ENCODE results near the gene AFF2.
A peak's percentile ranks its signal among the peaks of the same experiment; 100 is the strongest.

Gene AFF2

DNA sequence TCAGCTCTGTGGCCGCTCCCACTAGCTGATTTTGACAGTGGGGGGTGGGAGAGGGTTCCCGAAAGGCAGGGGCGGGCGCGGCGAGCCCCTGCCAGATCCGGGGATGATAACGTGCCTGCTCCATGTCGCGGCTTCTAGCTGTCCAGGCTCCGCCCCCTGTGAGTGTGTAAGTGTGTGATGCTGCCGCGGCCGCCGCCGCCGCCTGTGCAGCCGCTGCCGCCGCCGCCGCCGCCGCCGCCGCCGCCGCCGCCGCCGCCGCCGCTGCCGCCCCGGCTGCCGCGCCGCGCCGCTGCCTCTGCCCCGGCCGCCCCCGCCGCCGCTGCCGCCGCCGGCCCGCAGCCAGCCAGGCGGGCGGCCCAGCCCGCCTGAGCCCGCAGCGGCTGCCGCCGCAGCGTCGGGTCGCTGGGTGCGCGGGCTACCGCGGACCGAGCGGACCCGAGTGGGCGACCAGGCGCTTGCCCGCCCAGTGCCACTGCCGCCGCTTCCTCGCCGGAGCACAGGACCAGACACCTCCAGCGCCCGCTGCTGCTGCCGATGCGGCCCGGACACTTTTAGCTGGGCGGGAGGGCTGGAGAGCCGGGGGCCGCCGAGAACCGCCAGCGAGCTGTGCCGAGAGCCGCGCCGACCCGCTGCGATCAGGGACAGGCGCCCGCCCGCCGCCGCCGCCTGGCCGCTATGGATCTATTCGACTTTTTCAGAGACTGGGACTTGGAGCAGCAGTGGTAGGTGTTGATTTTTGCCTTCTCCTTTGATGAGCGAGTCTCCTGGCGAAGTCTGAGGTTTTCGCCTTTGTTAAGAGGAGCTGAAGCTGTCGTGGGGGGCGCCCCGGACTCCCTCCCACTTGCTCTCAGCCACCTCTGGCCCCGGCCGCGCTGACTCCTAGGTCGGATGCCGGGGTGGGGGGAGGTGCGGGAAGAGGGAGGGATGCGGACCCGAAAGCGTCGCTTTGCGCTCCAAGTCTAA, at the start of gene AFF2:
Gene AFF2 (plus strand): TSS at position 195 of the 963 bp plus-strand sequence. CDS start 481 bp downstream, at position 676.
- peak; percentile 59 to 82 for DNase-seq (ENCODE audit: low spot score in 2 of 2)
- H3K4me1 ChIP-seq, result peaks cover 24% of the 10 kb centered on the region
- H3K9me3 ChIP-seq, result no peaks in the 10 kb centered on the region; the same call in 1 of the 2 replicates
- H3K36me3 ChIP-seq (replicated peaks), result no peaks in the 10 kb centered on the region
- no peaks in the 10 kb centered on the region for H3K27me3 ChIP-seq (ENCODE audit: low read depth)
- H3K4me3 ChIP-seq, result peak within 1 kb of the TSS; percentile 69
- in situ Hi-C loops (cut with MboI; ENCODE audit: low sequenced_read_pairs), result no loop called here

- Histone ChIP-seq H3K4me3 (no peak overlapping the region), H3K4me1 (peaks cover 11% of the 10 kb centered on the region), H3K27me3 (ENCODE audit: low read depth) (no peaks in the 10 kb centered on the region), H3K9me3 (no peaks in the 10 kb centered on the region), H3K36me3 (replicated peaks) (no peaks in the 10 kb centered on the region)
- DNase-seq (ENCODE audit: low spot score in 2 of 2), result peak; percentile 15 to 46
- in situ Hi-C loops (cut with MboI; ENCODE audit: low sequenced_read_pairs), result no loop called here
These were observed 43.1 kb upstream of the AFF2 start for GRCh38 chrX:148457279-148457678.

GRCh38 chrX:148459343-148459742, 41.1 kb upstream of the AFF2 start:
- no peak for DNase-seq (ENCODE audit: low spot score in 2 of 2)
- Histone ChIP-seq H3K9me3 (no peaks in the 10 kb centered on the region), H3K4me3 (no peak overlapping the region), H3K36me3 (replicated peaks) (no peaks in the 10 kb centered on the region), H3K27me3 (ENCODE audit: low read depth) (no peaks in the 10 kb centered on the region), H3K4me1 (peaks cover 11% of the 10 kb centered on the region)
- in situ Hi-C loops (cut with MboI; ENCODE audit: low sequenced_read_pairs), result no loop called here

DNA sequence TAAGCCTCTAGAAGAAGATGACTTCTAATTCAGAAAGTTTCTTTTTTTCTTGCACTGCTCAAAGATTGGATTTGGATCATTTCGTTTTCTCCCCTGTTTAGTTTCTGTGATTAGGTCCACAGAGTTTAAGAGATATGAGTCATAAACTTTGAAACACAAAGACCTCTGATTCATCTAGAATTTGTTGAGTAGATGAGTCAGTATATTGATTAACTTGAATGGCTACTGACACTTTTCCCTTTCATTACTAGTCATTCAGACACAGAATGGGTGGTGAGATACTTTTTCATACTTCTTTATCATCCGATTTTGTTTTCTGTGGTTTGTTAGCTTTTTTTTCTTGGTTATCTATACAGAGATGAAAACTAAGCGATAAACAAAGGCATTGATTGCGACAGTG, 34.1 kb upstream of the AFF2 start:
- H3K4me1 ChIP-seq, result no peaks in the 10 kb centered on the region
- in situ Hi-C loops (cut with MboI; ENCODE audit: low sequenced_read_pairs), result no loop called here
- H3K9me3 ChIP-seq, result no peaks in the 10 kb centered on the region
- H3K4me3 ChIP-seq, result no peak overlapping the region
- H3K36me3 ChIP-seq (replicated peaks), result no peaks in the 10 kb centered on the region
- H3K27me3 ChIP-seq (ENCODE audit: low read depth), result no peaks in the 10 kb centered on the region
- DNase-seq (ENCODE audit: low spot score in 2 of 2), result no peak

GRCh38 chrX:148470324-148470723, 30.1 kb upstream of the AFF2 start:
- in situ Hi-C loops (cut with MboI; ENCODE audit: low sequenced_read_pairs), result no loop called here
- Histone ChIP-seq H3K9me3 (no peaks in the 10 kb centered on the region), H3K36me3 (replicated peaks) (no peaks in the 10 kb centered on the region), H3K4me3 (no peak overlapping the region), H3K27me3 (ENCODE audit: low read depth) (no peaks in the 10 kb centered on the region), H3K4me1 (no peaks in the 10 kb centered on the region)
- DNase-seq (ENCODE audit: low spot score in 2 of 2), result no peak

GRCh38 chrX:148474030-148474429, 26.4 kb upstream of the AFF2 start:
- Histone ChIP-seq H3K4me3 (no peak overlapping the region), H3K9me3 (no peaks in the 10 kb centered on the region), H3K4me1 (no peaks in the 10 kb centered on the region), H3K36me3 (replicated peaks) (no peaks in the 10 kb centered on the region), H3K27me3 (ENCODE audit: low read depth) (no peaks in the 10 kb centered on the region)
- in situ Hi-C loops (cut with MboI; ENCODE audit: low sequenced_read_pairs), result no loop called here
- no peak for DNase-seq (ENCODE audit: low spot score in 2 of 2)

- H3K4me3 ChIP-seq, result no peak overlapping the region
- H3K27me3 ChIP-seq (ENCODE audit: low read depth), result no peaks in the 10 kb centered on the region
- DNase-seq (ENCODE audit: low spot score in 2 of 2), result peak in 1 of 2 experiments; percentile 34
- in situ Hi-C loops (cut with MboI; ENCODE audit: low sequenced_read_pairs), result no loop called here
- H3K9me3 ChIP-seq, result no peaks in the 10 kb centered on the region; the same call in 1 of the 2 replicates
- H3K36me3 ChIP-seq (replicated peaks), result no peaks in the 10 kb centered on the region
- peaks cover 4% of the 10 kb centered on the region; the same call in 1 of the 2 replicates for H3K4me1 ChIP-seq
These were observed 8.4 kb upstream of the AFF2 start for GRCh38 chrX:148492057-148492456.

GRCh38 chrX:148495176-148495575, 5.2 kb upstream of the AFF2 start:
- Histone ChIP-seq H3K27me3 (ENCODE audit: low read depth) (no peaks in the 10 kb centered on the region), H3K4me1 (peaks cover 4% of the 10 kb centered on the region; the same call in 1 of the 2 replicates), H3K36me3 (replicated peaks) (no peaks in the 10 kb centered on the region), H3K9me3 (no peaks in the 10 kb centered on the region; the same call in 1 of the 2 replicates), H3K4me3 (no peak overlapping the region)
- in situ Hi-C loops (cut with MboI; ENCODE audit: low sequenced_read_pairs), result no loop called here
- no peak for DNase-seq (ENCODE audit: low spot score in 2 of 2)

DNA sequence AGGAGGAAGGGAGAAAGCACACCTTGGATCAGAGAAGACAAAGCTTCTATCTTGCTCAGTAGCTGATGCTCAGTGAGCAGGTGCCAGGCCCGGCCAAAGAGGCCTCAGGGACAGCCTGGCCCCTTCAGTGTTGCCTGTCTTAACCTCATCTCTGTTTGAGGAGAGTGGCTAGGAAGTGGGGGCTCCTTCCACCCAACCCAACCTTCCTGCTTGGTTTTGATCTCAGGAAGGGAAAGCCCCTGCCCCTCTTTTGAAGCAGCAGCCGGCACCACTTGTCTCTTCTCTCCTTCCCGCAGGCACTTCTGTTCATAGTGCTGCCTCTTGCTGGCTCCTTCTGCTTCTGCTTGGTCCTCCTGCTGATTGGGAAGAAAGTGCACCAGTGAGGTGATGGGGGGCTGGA, 2.4 kb upstream of the AFF2 start:
- Histone ChIP-seq H3K9me3 (no peaks in the 10 kb centered on the region; the same call in 1 of the 2 replicates), H3K36me3 (replicated peaks) (no peaks in the 10 kb centered on the region), H3K4me1 (peaks cover 12% of the 10 kb centered on the region), H3K4me3 (no peak overlapping the region), H3K27me3 (ENCODE audit: low read depth) (no peaks in the 10 kb centered on the region)
- no peak for DNase-seq (ENCODE audit: low spot score in 2 of 2)
- in situ Hi-C loops (cut with MboI; ENCODE audit: low sequenced_read_pairs), result no loop called here

- no peaks in the 10 kb centered on the region for H3K27me3 ChIP-seq (ENCODE audit: low read depth)
- peak overlapping the region; percentile 29 for H3K4me3 ChIP-seq
These were observed 587 bp upstream of the AFF2 start for GRCh38 chrX:148499638-148500422.

GRCh38 chrX:148501386-148502066, 1.1 kb downstream of the AFF2 start:
- peak overlapping the region; percentile 69 for H3K4me3 ChIP-seq
- no peaks in the 10 kb centered on the region; the same call in 1 of the 2 replicates for H3K9me3 ChIP-seq
- DNase-seq (ENCODE audit: low spot score in 2 of 2), result no peak
- H3K4me1 ChIP-seq, result peaks cover 24% of the 10 kb centered on the region
- no peaks in the 10 kb centered on the region for H3K36me3 ChIP-seq (replicated peaks)
- no peaks in the 10 kb centered on the region for H3K27me3 ChIP-seq (ENCODE audit: low read depth)
- in situ Hi-C loops (cut with MboI; ENCODE audit: low sequenced_read_pairs), result no loop called here

More at GRCh38 chrX:148499638-148500422, 587 bp upstream of the AFF2 start:
- in situ Hi-C loops (cut with MboI; ENCODE audit: low sequenced_read_pairs), result no loop called here
- Histone ChIP-seq H3K36me3 (replicated peaks) (no peaks in the 10 kb centered on the region), H3K4me1 (peaks cover 17% of the 10 kb centered on the region), H3K9me3 (no peaks in the 10 kb centered on the region; the same call in 1 of the 2 replicates)
- peak in 1 of 2 experiments; percentile 9 for DNase-seq (ENCODE audit: low spot score in 2 of 2)

DNA sequence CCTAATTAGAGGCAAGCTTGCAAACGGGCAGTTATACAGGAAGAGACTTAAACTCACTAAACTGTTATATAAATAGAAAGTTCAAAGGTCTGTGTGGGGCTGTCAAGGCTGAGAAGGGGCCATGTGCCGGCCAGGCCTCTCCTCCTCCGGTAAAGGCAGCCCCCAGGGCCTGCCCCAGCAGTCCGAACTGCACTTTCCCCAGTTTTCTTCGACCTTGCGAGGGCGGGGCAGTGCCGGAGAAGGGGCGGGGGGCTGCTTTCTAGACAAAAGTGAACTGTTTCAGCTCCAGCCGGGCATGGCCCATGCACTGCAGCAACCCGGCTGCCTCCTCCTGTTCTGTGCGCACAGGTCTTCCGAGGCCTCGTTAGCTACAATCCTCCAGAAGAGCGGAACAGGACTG, 4.1 kb downstream of the AFF2 start:
- Histone ChIP-seq H3K4me1 (peaks cover 43% of the 10 kb centered on the region), H3K36me3 (replicated peaks) (no peaks in the 10 kb centered on the region), H3K27me3 (ENCODE audit: low read depth) (no peaks in the 10 kb centered on the region), H3K9me3 (no peaks in the 10 kb centered on the region), H3K4me3 (no peak overlapping the region)
- in situ Hi-C loops (cut with MboI; ENCODE audit: low sequenced_read_pairs), result no loop called here
- DNase-seq (ENCODE audit: low spot score in 2 of 2), result peak in 1 of 2 experiments; percentile 38

GRCh38 chrX:148507418-148507817, 7.0 kb downstream of the AFF2 start:
- Histone ChIP-seq H3K9me3 (no peaks in the 10 kb centered on the region), H3K4me1 (peaks cover 46% of the 10 kb centered on the region), H3K27me3 (ENCODE audit: low read depth) (no peaks in the 10 kb centered on the region), H3K36me3 (replicated peaks) (no peaks in the 10 kb centered on the region), H3K4me3 (no peak overlapping the region)
- in situ Hi-C loops (cut with MboI; ENCODE audit: low sequenced_read_pairs), result no loop called here
- peak in 1 of 2 experiments; percentile 35 for DNase-seq (ENCODE audit: low spot score in 2 of 2)
